Trophoblast cell (in vitro differentiated cells and primary cell): ENCODE results near the gene UBA6.

Source experiments
- DNase-seq, 2 donors: peaks; one replicate each; pipeline ENCODE4 v3.0.0-alpha.2; 2016
- H2AFZ ChIP-seq: 2 replicates; pipeline ENCODE4 v1.6.1; 2013; ENCODE audit warnings: low read length, moderate library complexity, mild to moderate bottlenecking; ENCODE audit not compliant: insufficient read depth, poor library complexity
- H2AK5ac ChIP-seq: 2 replicates; pipeline ENCODE4 v1.6.1; 2013; ENCODE audit warnings: mild to moderate bottlenecking, low read length
- H2BK120ac ChIP-seq: 2 replicates; pipeline ENCODE4 v1.6.1; 2013; ENCODE audit warnings: low read length, mild to moderate bottlenecking, moderate library complexity; ENCODE audit not compliant: insufficient read depth, poor library complexity
- H2BK12ac ChIP-seq: 2 replicates; pipeline ENCODE4 v1.6.1; 2013; ENCODE audit warnings: mild to moderate bottlenecking, low read length, moderate library complexity
- H2BK5ac ChIP-seq: 2 replicates; pipeline ENCODE4 v1.6.1; 2013; ENCODE audit warnings: low read length, low read depth, moderate library complexity, mild to moderate bottlenecking; ENCODE audit not compliant: poor library complexity
- H3K14ac ChIP-seq: 2 replicates; pipeline ENCODE4 v1.6.1; 2013; ENCODE audit warnings: mild to moderate bottlenecking, low read length
- H3K18ac ChIP-seq: 2 replicates; pipeline ENCODE4 v1.6.1; 2013; ENCODE audit warnings: mild to moderate bottlenecking, low read length
- H3K23ac ChIP-seq: 2 replicates; pipeline ENCODE4 v1.6.1; 2013; ENCODE audit warnings: low read length
- H3K27ac ChIP-seq: 2 replicates; pipeline ENCODE4 v1.5.1; 2013; ENCODE audit warnings: low read depth, mild to moderate bottlenecking, inconsistent platforms, low read length, moderate library complexity
- H3K27me3 ChIP-seq: 2 replicates; pipeline ENCODE4 v1.6.1; 2013; ENCODE audit warnings: inconsistent platforms, mild to moderate bottlenecking, low read length, moderate library complexity; ENCODE audit not compliant: insufficient read depth
- H3K36me3 ChIP-seq, 2 experiments: 1 replicate in 1 of 2; 2 replicates in 1 of 2; pipeline ENCODE4 v1.6.1; 2013; ENCODE audit warnings: low read length in 2 of 2, mild to moderate bottlenecking in 2 of 2, moderate library complexity in 1 of 2; ENCODE audit not compliant: insufficient read depth in 2 of 2, control insufficient read depth in 1 of 2
- H3K4ac ChIP-seq: 2 replicates; pipeline ENCODE4 v1.6.1; 2013; ENCODE audit warnings: low read depth, mild to moderate bottlenecking, low read length, moderate library complexity
- H3K4me1 ChIP-seq, 2 experiments: 1 replicate in 1 of 2; 2 replicates in 1 of 2; pipeline ENCODE4 v1.6.1; 2013; ENCODE audit warnings: low read length in 2 of 2, mild to moderate bottlenecking in 2 of 2, moderate library complexity in 1 of 2; ENCODE audit not compliant: insufficient read depth in 2 of 2, control insufficient read depth in 1 of 2
- H3K4me2 ChIP-seq: 2 replicates; pipeline ENCODE4 v1.6.1; 2013; ENCODE audit warnings: inconsistent platforms, mild to moderate bottlenecking, low read length, moderate library complexity
- H3K4me3 ChIP-seq: 2 replicates; pipeline ENCODE4 v1.5.1; 2013; ENCODE audit warnings: mild to moderate bottlenecking, low read depth, low read length, inconsistent platforms
- H3K79me1 ChIP-seq: one replicate; pipeline ENCODE4 v1.6.1; 2013; ENCODE audit warnings: low read length
- H3K79me2 ChIP-seq: 2 replicates; pipeline ENCODE4 v1.6.1; 2013; ENCODE audit warnings: low read length, mild to moderate bottlenecking; ENCODE audit not compliant: control insufficient read depth, insufficient read depth, poor library complexity
- H3K9ac ChIP-seq: 2 replicates; pipeline ENCODE4 v1.6.1; 2013; ENCODE audit warnings: mild to moderate bottlenecking, low read length
- H3K9me3 ChIP-seq: 2 replicates; pipeline ENCODE4 v1.6.1; 2013; ENCODE audit warnings: low read depth, mild to moderate bottlenecking, control low read depth, inconsistent platforms, low read length; ENCODE audit not compliant: insufficient read depth
- H4K12ac ChIP-seq: 2 replicates; pipeline ENCODE4 v1.6.1; 2013; ENCODE audit warnings: low read depth, mild to moderate bottlenecking, low read length, moderate library complexity
- H4K8ac ChIP-seq: 2 replicates; pipeline ENCODE4 v1.6.1; 2013; ENCODE audit warnings: low read depth, mild to moderate bottlenecking, low read length, moderate library complexity
- H4K91ac ChIP-seq: one replicate; pipeline ENCODE4 v1.6.1; 2013; ENCODE audit warnings: low read depth, mild to moderate bottlenecking, low read length, moderate library complexity
- WGBS: extraction: QIAGEN DNeasy Blood & Tissue Kit; methylation state at CpG from one replicate; pipeline ENCODE4 v1.1.7; 2013; ENCODE audit warnings: missing lambda C conversion rate; ENCODE audit not compliant: insufficient read length, insufficient coverage; ENCODE audit errors: extremely low coverage; 5-methylcytosine and 5-hydroxymethylcytosine counted together

UBA6 gene

GRCh38 chr4:67744561-67745283 is 43.8 kb upstream of the UBA6 start:
- H3K9me3 ChIP-seq: no peaks in the 10 kb centered on the region
- no peak overlapping the region for H3K27ac ChIP-seq
- H2BK5ac ChIP-seq: no peak overlapping the region
- no peaks in the 10 kb centered on the region for H3K36me3 ChIP-seq
- H4K91ac ChIP-seq: no peak overlapping the region
- no peak overlapping the region for H2BK120ac ChIP-seq
- DNase-seq: peak in 1 of 2 donors; percentile 19
- H3K4me3 ChIP-seq: no peak overlapping the region
- WGBS: no CpG with 5 or more reads among the region's 4 CpGs
- H3K4me2 ChIP-seq: no peak overlapping the region
- H3K18ac ChIP-seq: no peak overlapping the region
- H4K12ac ChIP-seq: no peak overlapping the region
- H3K4ac ChIP-seq: no peak overlapping the region
- no peak overlapping the region for H3K14ac ChIP-seq
- H3K79me1 ChIP-seq: no peaks in the 10 kb centered on the region
- no peak overlapping the region for H3K23ac ChIP-seq
- no peaks in the 10 kb centered on the region for H3K4me1 ChIP-seq
- H2AFZ ChIP-seq: no peak overlapping the region
- no peaks in the 10 kb centered on the region for H3K27me3 ChIP-seq
- no peak overlapping the region for H4K8ac ChIP-seq
- H2BK12ac ChIP-seq: no peak overlapping the region
- H3K9ac ChIP-seq: no peak overlapping the region
- no peak overlapping the region for H2AK5ac ChIP-seq
- no peaks in the 10 kb centered on the region for H3K79me2 ChIP-seq

GRCh38 chr4:67743194-67743593 is 42.2 kb upstream of the UBA6 start:
- no peak overlapping the region for H2BK12ac ChIP-seq
- no peak overlapping the region for H3K14ac ChIP-seq
- H3K9ac ChIP-seq: no peak overlapping the region
- H3K27ac ChIP-seq: no peak overlapping the region
- H3K36me3 ChIP-seq: no peaks in the 10 kb centered on the region
- no peak overlapping the region for H2AFZ ChIP-seq
- H3K4me1 ChIP-seq: no peaks in the 10 kb centered on the region
- WGBS: no CpG with 5 or more reads among the region's 3 CpGs
- H3K4me3 ChIP-seq: no peak overlapping the region
- no peak overlapping the region for H4K12ac ChIP-seq
- H2BK5ac ChIP-seq: no peak overlapping the region
- H3K79me2 ChIP-seq: no peaks in the 10 kb centered on the region
- no peak overlapping the region for H4K91ac ChIP-seq
- no peak overlapping the region for H2BK120ac ChIP-seq
- H3K79me1 ChIP-seq: no peaks in the 10 kb centered on the region
- no peak overlapping the region for H3K4me2 ChIP-seq
- no peak overlapping the region for H3K4ac ChIP-seq
- H3K9me3 ChIP-seq: no peaks in the 10 kb centered on the region
- H3K18ac ChIP-seq: no peak overlapping the region
- H2AK5ac ChIP-seq: no peak overlapping the region
- no peak overlapping the region for H4K8ac ChIP-seq
- H3K23ac ChIP-seq: no peak overlapping the region
- DNase-seq: no peak
- H3K27me3 ChIP-seq: no peaks in the 10 kb centered on the region

GRCh38 chr4:67736262-67736661 is 35.3 kb upstream of the UBA6 start:
- Histone ChIP-seq H3K14ac (no peak overlapping the region), H3K23ac (no peak overlapping the region), H4K91ac (no peak overlapping the region), H3K4me1 (no peaks in the 10 kb centered on the region), H3K79me1 (no peaks in the 10 kb centered on the region), H3K27ac (no peak overlapping the region), H2BK12ac (no peak overlapping the region), H2AK5ac (no peak overlapping the region), H3K4ac (no peak overlapping the region), H2BK5ac (no peak overlapping the region), H2BK120ac (no peak overlapping the region), H4K12ac (no peak overlapping the region), H3K4me3 (no peak overlapping the region), H3K27me3 (no peaks in the 10 kb centered on the region), H3K36me3 (peaks cover 0 to 1% of the 10 kb centered on the region in 2 experiments), H2AFZ (no peak overlapping the region), H3K9me3 (no peaks in the 10 kb centered on the region), H3K4me2 (no peak overlapping the region), H4K8ac (no peak overlapping the region), H3K9ac (no peak overlapping the region), H3K79me2 (no peaks in the 10 kb centered on the region), H3K18ac (no peak overlapping the region)
- no peak for DNase-seq
- whole genome bisulfite sequencing: no CpG with 5 or more reads among the region's 1 CpG

GRCh38 chr4:67735325-67735724 is 34.4 kb upstream of the UBA6 start:
- no peaks in the 10 kb centered on the region for H3K27me3 ChIP-seq
- no peaks in the 10 kb centered on the region for H3K79me1 ChIP-seq
- no peak overlapping the region for H3K27ac ChIP-seq
- H3K4me3 ChIP-seq: no peak overlapping the region
- H2BK120ac ChIP-seq: no peak overlapping the region
- H3K18ac ChIP-seq: no peak overlapping the region
- no peaks in the 10 kb centered on the region for H3K9me3 ChIP-seq
- no peak overlapping the region for H3K4me2 ChIP-seq
- H3K9ac ChIP-seq: no peak overlapping the region
- no peak overlapping the region for H2BK12ac ChIP-seq
- no peak overlapping the region for H3K4ac ChIP-seq
- no peak overlapping the region for H2AK5ac ChIP-seq
- H2BK5ac ChIP-seq: no peak overlapping the region
- peaks cover 0 to 1% of the 10 kb centered on the region in 2 experiments for H3K36me3 ChIP-seq
- H3K23ac ChIP-seq: no peak overlapping the region
- H2AFZ ChIP-seq: no peak overlapping the region
- H4K8ac ChIP-seq: no peak overlapping the region
- H3K14ac ChIP-seq: no peak overlapping the region
- no peak overlapping the region for H4K12ac ChIP-seq
- no peak overlapping the region for H4K91ac ChIP-seq
- DNase-seq: no peak
- no peaks in the 10 kb centered on the region for H3K79me2 ChIP-seq
- no peaks in the 10 kb centered on the region for H3K4me1 ChIP-seq
